ENCODE data around the gene TMEM8B.
"Not testable (repeated sequence)": the region's sequence is repeated elsewhere in the genome, so short reads cannot be mapped to it uniquely, and the experiment has no call there.

Gene TMEM8B

DNA sequence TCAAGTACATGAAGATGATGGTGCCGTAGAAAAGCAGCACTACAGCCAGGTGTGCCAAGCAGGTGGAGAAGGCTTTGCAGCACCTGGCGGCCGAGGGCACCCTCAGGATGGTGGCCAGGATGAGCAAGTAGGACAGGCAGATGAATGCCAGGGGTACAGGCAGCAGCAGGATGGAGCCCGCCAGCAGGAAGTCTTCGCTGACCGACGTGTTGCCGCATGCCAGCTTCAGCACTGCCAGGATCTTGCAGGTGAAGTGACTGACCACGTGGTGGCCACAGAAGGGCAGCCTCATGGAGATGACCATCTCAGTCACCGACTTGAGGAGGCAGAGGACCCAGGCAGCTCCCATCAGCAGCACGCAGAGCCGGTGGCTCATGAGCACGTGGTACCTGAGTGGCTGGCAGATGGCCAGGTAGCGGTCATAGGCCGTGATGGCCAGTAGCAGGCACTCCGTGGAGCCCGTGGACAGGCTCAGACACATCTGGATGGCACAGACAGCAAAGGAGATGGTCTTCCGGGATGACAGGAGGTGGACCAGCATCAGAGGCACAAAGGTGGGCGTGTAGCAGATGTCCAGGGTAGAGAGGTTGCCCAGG, 40.7 kb downstream of the TMEM8B start:
- Histone ChIP-seq H3K36me3 (ENCODE audit: control insufficient read depth, insufficient read depth, low read length) (no peaks in the 10 kb centered on the region), H3K4me1 (ENCODE audit: control insufficient read depth, insufficient read depth, low read length, poor library complexity, severe bottlenecking) (no peaks in the 10 kb centered on the region), H3K9me3 (ENCODE audit: control insufficient read depth, low read length) (no peaks in the 10 kb centered on the region), H3K4me3 (ENCODE audit: extremely low read depth, insufficient read depth, low read length, poor library complexity, severe bottlenecking) (no peak overlapping the region), H3K27ac (ENCODE audit: low read depth, low read length, severe bottlenecking) (no peak overlapping the region)
- WGBS, 2 experiments (ENCODE audit: insufficient coverage in 2 of 2), result 93 to 96% methylated on average over 19 of the region's 19 CpGs

DNA sequence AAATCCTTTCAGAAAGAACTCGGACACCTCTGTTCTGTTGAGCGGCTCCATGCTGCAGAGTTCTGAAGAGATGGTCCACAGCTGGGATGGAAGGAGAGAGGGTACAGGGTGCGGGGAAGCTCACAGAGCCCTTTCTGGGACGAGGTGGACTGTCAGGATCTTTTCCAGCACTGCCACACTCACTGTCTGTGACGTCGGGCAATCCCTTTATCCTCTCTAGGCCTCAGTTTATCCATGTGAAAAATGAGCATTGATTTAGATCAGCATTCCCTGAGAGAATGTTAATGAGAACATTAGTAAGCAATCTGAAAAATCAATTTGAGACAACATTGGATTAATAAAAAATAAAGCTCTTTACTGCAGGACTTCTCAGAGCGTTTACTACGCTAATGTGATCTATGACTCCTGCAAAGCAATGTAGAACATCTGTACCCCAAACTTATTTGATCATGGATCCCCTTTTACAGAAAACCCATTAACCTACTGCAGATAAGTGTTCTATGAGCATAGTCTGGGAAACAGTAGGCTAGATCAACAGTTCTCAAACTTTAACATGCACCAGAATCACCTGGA, 41.4 kb downstream of the TMEM8B start, which contains the start of gene OR13J1:
TSS of gene OR13J1 (minus strand) at position 51 of the 573 bp plus-strand sequence. CDS start at position 51, 0 bp downstream.
- WGBS, 2 experiments (ENCODE audit: insufficient coverage in 2 of 2), result 88 to 100% methylated on average over 2 to 4 of the region's 8 CpGs
- Histone ChIP-seq H3K27ac (ENCODE audit: low read depth, low read length, severe bottlenecking) (no peak within 1 kb of the TSS), H3K36me3 (ENCODE audit: control insufficient read depth, insufficient read depth, low read length) (no peaks in the 10 kb centered on the region), H3K9me3 (ENCODE audit: control insufficient read depth, low read length) (no peaks in the 10 kb centered on the region), H3K4me3 (ENCODE audit: extremely low read depth, insufficient read depth, low read length, poor library complexity, severe bottlenecking) (no peak within 1 kb of the TSS), H3K4me1 (ENCODE audit: control insufficient read depth, insufficient read depth, low read length, poor library complexity, severe bottlenecking) (no peaks in the 10 kb centered on the region)

DNA sequence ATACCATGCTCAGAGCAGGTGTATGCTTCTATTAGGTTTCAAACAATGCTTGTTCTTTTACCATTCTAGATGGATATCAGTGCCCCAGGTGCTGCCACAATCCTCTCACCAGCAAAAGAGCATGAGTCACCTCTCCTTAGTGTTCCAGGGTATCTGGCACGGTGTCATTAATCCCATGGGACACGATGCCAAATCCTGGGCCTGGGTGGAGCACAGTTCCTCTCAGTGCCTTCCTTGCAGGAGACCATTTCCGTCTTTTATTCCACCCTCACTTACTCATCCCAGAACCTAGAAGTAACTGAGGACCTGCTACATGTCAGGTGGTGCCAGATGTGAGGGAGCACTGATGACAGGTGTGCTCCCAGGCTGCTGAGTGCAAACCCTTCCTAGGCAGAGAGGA, 42.5 kb downstream of the TMEM8B start:
- Histone ChIP-seq H3K9me3 (ENCODE audit: control insufficient read depth, low read length) (peaks cover 5% of the 10 kb centered on the region), H3K4me3 (ENCODE audit: extremely low read depth, insufficient read depth, low read length, poor library complexity, severe bottlenecking) (no peak overlapping the region), H3K4me1 (ENCODE audit: control insufficient read depth, insufficient read depth, low read length, poor library complexity, severe bottlenecking) (no peaks in the 10 kb centered on the region), H3K36me3 (ENCODE audit: control insufficient read depth, insufficient read depth, low read length) (no peaks in the 10 kb centered on the region), H3K27ac (ENCODE audit: low read depth, low read length, severe bottlenecking) (no peak overlapping the region)
- WGBS, 2 experiments (ENCODE audit: insufficient coverage in 2 of 2), result 64 to 65% methylated on average over 2 of the region's 3 CpGs

DNA sequence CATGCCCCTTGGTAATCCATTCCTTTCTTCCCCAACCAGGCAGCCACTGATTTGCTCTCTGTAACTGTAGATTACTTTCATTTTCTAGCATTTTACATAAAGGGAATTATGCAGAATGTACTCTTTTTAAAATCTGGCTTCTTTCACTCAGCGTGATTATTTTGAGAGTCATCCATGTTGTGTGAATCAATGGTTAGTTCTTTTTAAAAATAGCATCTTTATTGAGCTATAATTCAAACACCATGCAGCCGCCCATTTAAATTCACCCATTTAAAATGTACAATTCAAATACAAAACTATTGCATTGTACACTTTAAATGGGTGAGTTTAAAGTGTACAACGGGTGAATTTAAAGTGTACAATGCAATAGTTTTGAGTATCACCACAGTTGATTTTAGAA, 43.5 kb downstream of the TMEM8B start:
- H3K27ac ChIP-seq (ENCODE audit: low read depth, low read length, severe bottlenecking), result no peak overlapping the region
- no peaks in the 10 kb centered on the region for H3K36me3 ChIP-seq (ENCODE audit: control insufficient read depth, insufficient read depth, low read length)
- H3K4me3 ChIP-seq (ENCODE audit: extremely low read depth, insufficient read depth, low read length, poor library complexity, severe bottlenecking), result no peak overlapping the region
- no CpG with 5 or more reads among the region's 3 CpGs for WGBS, 2 experiments (ENCODE audit: insufficient coverage in 2 of 2)
- no peaks in the 10 kb centered on the region for H3K4me1 ChIP-seq (ENCODE audit: control insufficient read depth, insufficient read depth, low read length, poor library complexity, severe bottlenecking)
- H3K9me3 ChIP-seq (ENCODE audit: control insufficient read depth, low read length), result peaks cover 5% of the 10 kb centered on the region

DNA sequence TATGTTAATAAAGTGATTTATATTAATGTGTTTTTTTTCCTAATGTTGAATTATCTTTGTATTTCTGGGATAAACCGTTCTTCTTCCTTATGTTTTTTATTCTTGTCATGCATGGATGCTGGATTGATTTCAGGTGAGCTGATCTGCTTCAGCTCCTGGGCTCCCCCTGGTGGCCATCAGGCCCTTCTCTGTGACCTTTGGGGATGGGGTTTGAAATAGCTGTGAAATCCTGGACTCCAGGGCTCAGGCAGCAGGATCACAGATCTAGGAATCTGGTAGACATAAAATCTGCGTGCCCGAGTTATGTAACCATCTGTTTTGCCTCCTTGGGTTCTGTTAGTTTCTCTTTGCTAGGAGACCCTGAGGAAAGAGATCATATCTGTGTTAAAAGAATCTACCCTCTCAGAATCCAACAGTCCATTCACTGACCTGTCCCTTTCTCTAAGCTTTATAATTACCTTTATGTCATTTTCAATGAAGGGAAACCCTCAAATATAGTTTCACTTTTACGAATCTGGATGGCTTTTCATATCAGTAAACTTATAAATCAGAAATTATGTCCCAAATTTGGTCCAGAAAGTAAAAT, 53.3 kb downstream of the TMEM8B start:
- H3K27ac ChIP-seq (ENCODE audit: low read depth, low read length, severe bottlenecking), result no peak overlapping the region
- no peaks in the 10 kb centered on the region for H3K36me3 ChIP-seq (ENCODE audit: control insufficient read depth, insufficient read depth, low read length)
- no peaks in the 10 kb centered on the region for H3K9me3 ChIP-seq (ENCODE audit: control insufficient read depth, low read length)
- H3K4me1 ChIP-seq (ENCODE audit: control insufficient read depth, insufficient read depth, low read length, poor library complexity, severe bottlenecking), result no peaks in the 10 kb centered on the region
- 20% methylated on average over 1 to 3 of the region's 4 CpGs for WGBS, 2 experiments (ENCODE audit: insufficient coverage in 2 of 2)
- H3K4me3 ChIP-seq (ENCODE audit: extremely low read depth, insufficient read depth, low read length, poor library complexity, severe bottlenecking), result no peak overlapping the region

DNA sequence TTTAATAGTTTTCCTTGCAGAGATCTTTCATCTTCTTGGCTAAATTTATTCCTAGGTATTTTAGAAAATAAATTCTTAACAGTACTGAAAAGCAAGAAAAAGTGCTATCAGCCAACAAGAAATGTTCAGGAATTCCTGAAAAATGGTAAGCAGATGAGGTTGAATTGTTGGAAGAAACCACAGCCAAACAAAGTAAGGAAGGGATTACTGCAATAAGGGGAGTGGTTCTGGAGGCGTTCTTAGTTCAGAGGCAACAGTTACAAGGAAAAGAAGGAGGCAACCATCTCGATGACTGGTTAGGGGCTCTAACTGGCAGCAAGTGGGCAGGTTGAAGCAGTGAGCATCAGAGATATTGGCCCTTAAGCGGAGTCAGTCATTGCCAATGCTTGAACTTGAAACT, 54.0 kb downstream of the TMEM8B start:
- H3K27ac ChIP-seq (ENCODE audit: low read depth, low read length, severe bottlenecking), result no peak overlapping the region
- no peaks in the 10 kb centered on the region for H3K9me3 ChIP-seq (ENCODE audit: control insufficient read depth, low read length)
- 61 to 74% methylated on average over 2 to 3 of the region's 3 CpGs for WGBS, 2 experiments (ENCODE audit: insufficient coverage in 2 of 2)
- H3K4me1 ChIP-seq (ENCODE audit: control insufficient read depth, insufficient read depth, low read length, poor library complexity, severe bottlenecking), result no peaks in the 10 kb centered on the region
- H3K36me3 ChIP-seq (ENCODE audit: control insufficient read depth, insufficient read depth, low read length), result no peaks in the 10 kb centered on the region
- no peak overlapping the region for H3K4me3 ChIP-seq (ENCODE audit: extremely low read depth, insufficient read depth, low read length, poor library complexity, severe bottlenecking)

DNA sequence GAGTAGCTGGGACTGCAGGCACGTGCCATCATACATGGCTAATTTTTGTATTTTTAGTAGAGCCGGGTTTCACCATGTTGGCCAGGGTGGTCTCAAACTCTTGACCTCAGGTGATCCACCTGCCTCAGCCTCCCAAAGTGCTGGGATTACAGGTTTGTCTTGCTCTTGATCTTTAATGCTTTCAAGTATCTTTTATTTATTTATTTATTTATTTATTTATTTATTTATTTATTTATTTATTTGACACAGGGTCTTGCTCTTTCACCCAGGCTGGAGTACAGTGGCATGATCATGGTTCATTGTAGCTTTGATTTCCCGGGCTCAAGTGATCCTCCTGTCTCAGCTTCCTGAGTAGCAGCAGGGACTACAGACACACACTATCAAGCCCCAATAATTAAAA, 55.9 kb downstream of the TMEM8B start:
- not testable (repeated sequence) for H3K27ac ChIP-seq (ENCODE audit: low read depth, low read length, severe bottlenecking); H3K36me3 ChIP-seq (ENCODE audit: control insufficient read depth, insufficient read depth, low read length); H3K4me3 ChIP-seq (ENCODE audit: extremely low read depth, insufficient read depth, low read length, poor library complexity, severe bottlenecking); H3K4me1 ChIP-seq (ENCODE audit: control insufficient read depth, insufficient read depth, low read length, poor library complexity, severe bottlenecking); H3K9me3 ChIP-seq (ENCODE audit: control insufficient read depth, low read length)
- 87 to 100% methylated on average over 2 of the region's 3 CpGs for WGBS, 2 experiments (ENCODE audit: insufficient coverage in 2 of 2)

DNA sequence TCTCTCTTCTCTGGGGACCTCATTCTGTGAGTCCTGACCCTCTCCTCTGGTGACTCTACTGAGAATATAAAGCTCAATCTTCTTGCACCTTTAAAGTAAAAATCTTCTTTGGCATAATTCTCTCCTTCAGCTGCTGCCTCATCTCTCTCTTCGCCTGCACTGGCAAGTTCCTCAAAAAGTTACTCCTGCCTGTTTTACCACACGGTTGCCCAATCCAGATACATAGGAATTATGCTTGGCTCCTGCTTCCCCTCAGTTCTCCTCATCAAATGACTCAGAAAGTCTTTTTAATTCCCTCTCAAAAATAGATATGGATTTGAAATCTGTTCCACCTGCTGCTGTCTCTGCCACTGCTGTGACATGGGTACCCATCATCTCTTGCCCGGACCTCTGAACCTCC, 62.6 kb downstream of the TMEM8B start:
- 90 to 91% methylated on average over 2 to 3 of the region's 3 CpGs for WGBS, 2 experiments (ENCODE audit: insufficient coverage in 2 of 2)
- no peak overlapping the region for H3K4me3 ChIP-seq (ENCODE audit: extremely low read depth, insufficient read depth, low read length, poor library complexity, severe bottlenecking)
- no peaks in the 10 kb centered on the region for H3K36me3 ChIP-seq (ENCODE audit: control insufficient read depth, insufficient read depth, low read length)
- H3K4me1 ChIP-seq (ENCODE audit: control insufficient read depth, insufficient read depth, low read length, poor library complexity, severe bottlenecking), result no peaks in the 10 kb centered on the region
- no peak overlapping the region for H3K27ac ChIP-seq (ENCODE audit: low read depth, low read length, severe bottlenecking)
- no peaks in the 10 kb centered on the region for H3K9me3 ChIP-seq (ENCODE audit: control insufficient read depth, low read length)

DNA sequence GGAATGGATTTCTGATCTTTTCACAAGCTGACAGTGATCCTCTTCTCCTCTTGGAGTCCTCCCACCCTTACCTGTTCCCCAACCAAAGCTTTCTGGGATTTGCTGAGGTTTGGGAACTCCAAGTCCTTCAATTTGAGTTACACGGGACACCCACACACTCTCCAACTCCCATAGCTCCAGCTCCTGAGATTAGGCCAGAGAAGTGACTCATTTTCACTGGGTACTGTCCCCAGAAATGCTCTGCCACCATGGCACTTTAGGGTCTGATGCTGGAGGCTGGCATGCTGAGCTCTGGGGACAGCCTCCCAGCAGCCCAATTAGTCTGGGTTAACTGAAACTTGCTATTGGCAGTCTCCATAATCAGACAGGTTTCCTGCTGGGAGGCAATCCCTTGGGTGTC, 63.0 kb downstream of the TMEM8B start:
- H3K4me1 ChIP-seq (ENCODE audit: control insufficient read depth, insufficient read depth, low read length, poor library complexity, severe bottlenecking), result no peaks in the 10 kb centered on the region
- WGBS, 2 experiments (ENCODE audit: insufficient coverage in 2 of 2), result 83% methylated on average over 1 of the region's 1 CpG; no CpG with 5 or more reads in 1 of the 2 experiments
- H3K4me3 ChIP-seq (ENCODE audit: extremely low read depth, insufficient read depth, low read length, poor library complexity, severe bottlenecking), result no peak overlapping the region
- H3K9me3 ChIP-seq (ENCODE audit: control insufficient read depth, low read length), result no peaks in the 10 kb centered on the region
- H3K27ac ChIP-seq (ENCODE audit: low read depth, low read length, severe bottlenecking), result no peak overlapping the region
- no peaks in the 10 kb centered on the region for H3K36me3 ChIP-seq (ENCODE audit: control insufficient read depth, insufficient read depth, low read length)

DNA sequence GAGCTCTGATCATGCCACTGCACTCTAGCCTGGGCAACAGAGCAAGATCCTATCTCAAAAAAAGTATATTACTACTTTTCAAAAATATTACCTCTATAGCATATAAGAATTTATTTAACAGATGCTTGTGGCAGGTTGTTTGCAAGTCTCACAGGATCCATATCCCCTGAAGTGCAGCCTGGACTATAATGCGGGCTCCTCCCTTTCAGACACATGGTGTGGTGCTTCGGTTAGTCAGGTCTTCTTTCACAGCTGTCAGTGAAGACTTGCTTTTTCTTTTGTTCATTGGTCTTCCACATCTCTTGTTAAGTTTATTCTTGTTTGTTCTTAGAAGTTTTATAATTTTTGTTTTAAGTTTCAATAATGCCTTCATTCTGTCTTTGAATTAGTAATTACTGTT, 67.5 kb downstream of the TMEM8B start:
- Histone ChIP-seq H3K4me1 (ENCODE audit: control insufficient read depth, insufficient read depth, low read length, poor library complexity, severe bottlenecking) (no peaks in the 10 kb centered on the region), H3K4me3 (ENCODE audit: extremely low read depth, insufficient read depth, low read length, poor library complexity, severe bottlenecking) (no peak overlapping the region), H3K9me3 (ENCODE audit: control insufficient read depth, low read length) (no peaks in the 10 kb centered on the region), H3K36me3 (ENCODE audit: control insufficient read depth, insufficient read depth, low read length) (no peaks in the 10 kb centered on the region), H3K27ac (ENCODE audit: low read depth, low read length, severe bottlenecking) (no peak overlapping the region)
- WGBS, 2 experiments (ENCODE audit: insufficient coverage in 2 of 2), result 91% methylated on average over 2 of the region's 2 CpGs; no CpG with 5 or more reads in 1 of the 2 experiments
